Subcutaneous abdominal adipose tissue (tissue), 5 donors: ENCODE results near the gene PPIE.
"Not testable (repeated sequence)": the region's sequence is repeated elsewhere in the genome, so short reads cannot be mapped to it uniquely, and the experiment has no call there.

Experiments
- H3K27ac ChIP-seq: one replicate; pipeline ENCODE4 v1.7.0; 2013; ENCODE audit warnings: low read depth, mild to moderate bottlenecking, inconsistent platforms, low read length, moderate library complexity
- H3K27me3 ChIP-seq, 5 donors: one replicate each; pipeline ENCODE4 v1.7.0; 2013; ENCODE audit warnings: low read length in 5 of 5, inconsistent platforms in 1 of 5; ENCODE audit not compliant: control insufficient read depth in 5 of 5, insufficient read depth in 4 of 5
- H3K36me3 ChIP-seq, 5 donors: one replicate each; pipeline ENCODE4 v1.7.0; 2013; ENCODE audit warnings: low read length in 5 of 5; ENCODE audit not compliant: control insufficient read depth in 5 of 5, insufficient read depth in 5 of 5
- H3K4me1 ChIP-seq, 5 donors: one replicate each; pipeline ENCODE4 v1.7.0; 2013; ENCODE audit warnings: low read length in 5 of 5, mild to moderate bottlenecking in 3 of 5, moderate library complexity in 1 of 5; ENCODE audit not compliant: control insufficient read depth in 5 of 5, insufficient read depth in 5 of 5
- H3K4me3 ChIP-seq, 5 donors: one replicate each; pipeline ENCODE4 v1.7.0; 2013; ENCODE audit warnings: low read length in 5 of 5, low read depth in 1 of 5
- H3K9ac ChIP-seq, 5 donors: one replicate each; pipeline ENCODE4 v1.7.0; 2013; ENCODE audit warnings: low read length in 5 of 5, mild to moderate bottlenecking in 4 of 5, moderate library complexity in 3 of 5
- H3K9me3 ChIP-seq, 5 donors: one replicate each; pipeline ENCODE4 v1.7.0; 2013; ENCODE audit warnings: low read length in 5 of 5; ENCODE audit not compliant: control insufficient read depth in 5 of 5
- donor health status: healthy.
- donor health status: healthy.
- donor health status: healthy.
- donor health status: healthy.
- donor health status: healthy.

PPIE gene

GRCh38 chr1:39763619-39764374 is 25.1 kb downstream of the PPIE start:
- H3K4me1 ChIP-seq, H3K27ac ChIP-seq, H3K4me3 ChIP-seq, H3K9me3 ChIP-seq, H3K9ac ChIP-seq, H3K27me3 ChIP-seq: not testable (repeated sequence)
- peaks cover 0 to 20% (median 16%) of the 10 kb centered on the region in 5 donors for H3K36me3 ChIP-seq

DNA sequence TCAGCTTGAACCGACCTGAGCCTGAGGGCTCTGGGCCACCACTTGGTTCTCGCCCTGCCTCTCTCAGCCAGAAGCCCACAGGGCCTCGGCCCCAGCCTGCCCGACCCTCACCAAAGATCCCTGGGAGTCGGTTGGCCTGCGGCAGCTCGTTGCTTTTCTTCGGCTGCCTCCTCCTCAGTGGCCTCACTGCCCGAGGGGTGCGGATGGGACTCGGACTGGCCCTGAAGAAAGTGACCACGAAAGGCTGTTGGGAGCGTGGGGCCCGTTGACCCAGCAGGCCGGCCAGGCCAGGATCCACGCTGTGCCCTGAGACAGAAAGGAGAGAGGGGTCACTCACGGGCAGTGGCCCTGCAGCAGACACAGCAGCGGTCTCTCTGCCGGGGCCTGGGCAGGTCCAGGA is 25.8 kb downstream of the PPIE start:
- H3K9me3 ChIP-seq, H3K9ac ChIP-seq, H3K27ac ChIP-seq, H3K27me3 ChIP-seq, H3K4me1 ChIP-seq, H3K4me3 ChIP-seq: not testable (repeated sequence)
- peaks cover 0 to 16% (median 11%) of the 10 kb centered on the region in 5 donors for H3K36me3 ChIP-seq

DNA sequence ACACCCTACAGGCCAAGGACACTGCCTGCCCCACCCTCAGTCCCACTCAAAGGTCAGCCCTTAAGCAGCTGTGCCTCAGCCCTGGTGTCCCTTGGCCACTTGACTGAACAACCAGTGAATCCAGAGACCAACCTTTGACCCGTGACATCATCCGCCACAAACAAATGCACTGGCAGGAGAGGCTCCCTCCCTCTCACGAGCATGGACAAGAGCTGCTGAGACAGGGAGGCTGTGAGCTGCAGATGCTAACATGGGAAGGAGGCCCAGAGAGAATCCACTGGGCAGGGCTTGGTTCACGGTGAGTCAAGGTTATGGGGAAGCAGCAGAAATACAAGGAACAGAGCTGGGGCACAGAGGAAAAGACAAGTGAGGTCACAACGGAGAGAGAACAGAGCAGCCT is 27.8 kb downstream of the PPIE start:
- H3K9ac ChIP-seq, H3K4me3 ChIP-seq, H3K9me3 ChIP-seq, H3K36me3 ChIP-seq, H3K27ac ChIP-seq, H3K4me1 ChIP-seq, H3K27me3 ChIP-seq: not testable (repeated sequence)

- not testable (repeated sequence) for H3K9ac ChIP-seq, H3K36me3 ChIP-seq, H3K4me3 ChIP-seq, H3K9me3 ChIP-seq, H3K27ac ChIP-seq, H3K27me3 ChIP-seq, H3K4me1 ChIP-seq
Measured at GRCh38 chr1:39769502-39769901, 30.8 kb downstream of the PPIE start.

- not testable (repeated sequence) for H3K4me3 ChIP-seq, H3K4me1 ChIP-seq, H3K36me3 ChIP-seq, H3K27me3 ChIP-seq, H3K9ac ChIP-seq, H3K9me3 ChIP-seq, H3K27ac ChIP-seq
Measured at GRCh38 chr1:39770100-39771021, 31.7 kb downstream of the PPIE start.

DNA sequence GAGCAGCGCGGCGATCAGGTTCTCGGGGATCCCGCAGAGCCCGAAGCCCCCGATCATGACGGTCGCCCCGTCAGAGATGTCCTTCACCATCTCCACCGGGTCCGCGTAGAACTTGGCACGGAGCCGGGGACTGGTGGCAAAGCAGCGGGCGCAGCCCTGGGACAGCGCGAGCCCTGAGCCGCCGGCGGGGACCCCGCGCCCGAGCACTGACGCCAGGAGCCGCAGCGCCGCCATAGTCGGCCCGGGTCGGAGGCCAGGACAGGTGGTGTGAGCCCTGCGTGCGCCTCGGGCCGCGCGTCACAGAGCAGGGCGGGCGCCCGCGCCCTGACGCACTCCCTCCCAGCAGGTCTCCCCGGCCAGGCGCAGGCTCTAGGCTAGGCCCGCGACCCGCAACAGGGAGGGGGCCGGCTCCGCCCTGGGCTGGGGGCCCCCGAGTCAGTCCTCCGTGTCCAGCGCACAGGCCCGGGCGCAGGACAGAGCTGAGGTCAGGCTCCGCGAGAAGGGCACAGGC is 32.4 kb downstream of the PPIE start, which contains the start of gene OXCT2:
Gene OXCT2, minus strand, starts transcription at position 327 of the 511 bp plus-strand sequence. Its CDS starts 93 bp downstream, at position 234.
- not testable (repeated sequence) for H3K9ac ChIP-seq, H3K27ac ChIP-seq, H3K4me3 ChIP-seq, H3K36me3 ChIP-seq, H3K4me1 ChIP-seq, H3K9me3 ChIP-seq, H3K27me3 ChIP-seq

DNA sequence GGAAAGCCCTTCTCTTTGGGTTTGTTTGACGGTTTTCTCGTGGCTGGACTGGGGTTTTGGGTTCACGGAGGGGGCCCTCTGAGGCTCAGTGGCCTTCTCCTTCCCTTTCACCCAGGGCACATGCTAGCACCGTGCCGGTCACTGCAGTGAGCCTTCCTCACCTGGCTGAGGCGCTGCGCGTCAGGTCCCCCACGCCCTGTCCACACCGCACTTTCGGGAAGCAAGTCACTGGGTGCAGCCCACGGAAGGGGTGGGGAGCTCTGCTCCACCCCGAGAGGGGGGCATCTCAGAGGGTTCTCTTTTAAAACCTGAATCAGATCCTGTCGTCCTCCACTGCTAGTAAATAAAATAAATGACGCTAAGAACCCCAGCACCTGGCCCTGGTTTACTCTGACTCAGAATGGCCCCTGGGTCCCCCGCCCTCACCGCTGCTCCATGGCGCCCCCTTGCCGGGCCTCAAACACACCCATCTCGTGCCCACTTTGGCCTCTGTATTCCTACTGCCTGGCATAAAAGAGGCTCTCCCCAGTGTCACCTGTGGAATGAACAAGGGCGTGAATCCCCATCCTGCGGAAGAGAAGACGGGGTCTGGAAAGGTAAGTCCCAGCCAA is 34.8 kb downstream of the PPIE start:
- not testable (repeated sequence) for H3K4me3 ChIP-seq, H3K9ac ChIP-seq, H3K4me1 ChIP-seq, H3K27me3 ChIP-seq, H3K27ac ChIP-seq, H3K36me3 ChIP-seq, H3K9me3 ChIP-seq

GRCh38 chr1:39775141-39775540 is 36.5 kb downstream of the PPIE start:
- not testable (repeated sequence) for H3K4me1 ChIP-seq, H3K27ac ChIP-seq, H3K27me3 ChIP-seq, H3K9ac ChIP-seq, H3K4me3 ChIP-seq, H3K36me3 ChIP-seq, H3K9me3 ChIP-seq

DNA sequence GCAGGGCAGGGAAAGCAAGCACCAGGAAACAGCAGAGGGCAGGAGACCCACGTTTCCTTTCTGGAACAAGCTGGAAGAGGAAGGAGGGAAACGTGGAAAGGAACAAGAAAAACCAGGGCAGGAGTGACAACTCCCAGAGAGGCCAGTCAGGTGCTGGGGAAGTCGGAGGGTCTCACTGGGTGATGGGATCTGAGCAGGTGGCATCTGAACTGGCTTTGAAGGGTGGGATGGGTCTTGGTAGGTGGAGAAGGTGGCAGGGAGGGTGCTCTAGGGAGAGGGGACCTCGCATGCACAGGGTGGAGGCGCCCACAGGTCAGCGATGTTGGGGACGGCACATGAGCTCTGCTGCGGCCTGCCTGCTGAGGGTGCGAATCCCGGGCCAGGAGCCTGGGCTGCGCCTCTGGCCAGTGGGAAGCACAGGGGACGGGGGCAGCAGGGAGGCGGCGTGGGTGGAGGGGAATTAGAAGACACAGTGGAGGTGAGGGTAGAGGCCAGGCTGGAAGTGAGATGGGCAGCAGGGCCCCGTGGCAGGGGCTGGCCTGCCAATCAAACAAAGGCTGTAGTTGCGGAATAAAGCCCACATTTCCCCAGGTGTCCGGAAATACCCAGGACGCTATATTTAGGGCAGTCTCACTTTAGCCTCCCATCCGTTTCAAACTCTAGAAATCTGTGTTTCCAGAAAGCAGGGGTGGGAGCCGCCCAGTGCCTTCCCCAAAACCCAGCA is 37.2 kb downstream of the PPIE start:
- H3K9ac ChIP-seq, H3K27ac ChIP-seq, H3K36me3 ChIP-seq, H3K4me3 ChIP-seq, H3K9me3 ChIP-seq, H3K27me3 ChIP-seq, H3K4me1 ChIP-seq: not testable (repeated sequence)
